Measurements from ENCODE around the gene EFCAB3. TPM values are rescaled to one million over a fixed set of nuclear protein-coding genes. Genes with fewer than 3 reads are reported as not detected.
"Not testable (repeated sequence)": the region's sequence is repeated elsewhere in the genome, so short reads cannot be mapped to it uniquely, and the experiment has no call there.

EFCAB3 gene
- polyA plus RNA-seq, 1 donor (not counting 4 experiments of a cell fraction or from before 2014, with no cell fraction given): not detected

- Histone ChIP-seq H3K4me3 (ENCODE audit: control insufficient read depth in 2 of 3, extremely low read depth in 1 of 3, insufficient read depth in 2 of 3, low read depth in 1 of 3, low read length in 3 of 3) (peak within 1 kb of the TSS; percentile 77 to 83 (median 77)), H2AFZ (ENCODE audit: control insufficient read depth, low read length) (peak within 1 kb of the TSS; percentile 92), H3K9ac (ENCODE audit: control insufficient read depth, extremely low read depth, insufficient read depth, low read length) (peak within 1 kb of the TSS; percentile 78), H3K4me2 (ENCODE audit: control insufficient read depth, extremely low read depth, insufficient read depth, low read depth, low read length) (peak within 1 kb of the TSS; percentile 87), H3K27ac (ENCODE audit: control insufficient read depth, insufficient read depth, low read length) (peak within 1 kb of the TSS; percentile 56), H3K79me2 (ENCODE audit: control insufficient read depth, insufficient read depth, low read length) (peaks cover 21% of the 10 kb centered on the region)
- peak; percentile 56 for DNase-seq (ENCODE audit: low read depth, low spot score)
- dilution Hi-C loops (cut with MboI; ENCODE audit: extremely low pct_ligation_motif_present, low sequenced_read_pairs); H3K9me3 ChIP-seq (ENCODE audit: control insufficient read depth, low read depth, low read length); H3K9me1 ChIP-seq (ENCODE audit: control insufficient read depth, extremely low read depth, insufficient read depth, low read length); H3K36me3 ChIP-seq (ENCODE audit: control insufficient read depth in 2 of 2, extremely low read depth in 1 of 2, insufficient read depth in 2 of 2, low read length in 2 of 2); FAIRE-seq; H3K27me3 ChIP-seq (ENCODE audit: control insufficient read depth, extremely low read depth, insufficient read depth, low read length); H4K20me1 ChIP-seq (ENCODE audit: control insufficient read depth, extremely low read depth, insufficient read depth, low read length); H3K4me1 ChIP-seq (ENCODE audit: control insufficient read depth, extremely low read depth, insufficient read depth, low read length): not testable (repeated sequence)
- peak; percentile 16 to 46 (median 45) for TF ChIP-seq CTCF (optimal IDR thresholded peaks at IDR 0.05 in 1 of 3, IDR thresholded peaks at IDR 0.05 in 1 of 3, conservative IDR thresholded peaks at IDR 0.05 in 1 of 3; ENCODE audit: extremely low read depth in 1 of 3, insufficient read depth in 2 of 3, low read length in 3 of 3)
These were observed 43.5 kb downstream of the EFCAB3 start, which contains the start of gene METTL2A for GRCh38 chr17:62423647-62424461. Gene METTL2A (plus strand): TSS chr17:62423897. CDS start chr17:62423903, 6 bp downstream.

- H3K4me2 ChIP-seq (ENCODE audit: control insufficient read depth, extremely low read depth, insufficient read depth, low read depth, low read length); FAIRE-seq; H3K9me1 ChIP-seq (ENCODE audit: control insufficient read depth, extremely low read depth, insufficient read depth, low read length); DNase-seq (ENCODE audit: low read depth, low spot score); dilution Hi-C loops (cut with MboI; ENCODE audit: extremely low pct_ligation_motif_present, low sequenced_read_pairs); H3K9me3 ChIP-seq (ENCODE audit: control insufficient read depth, low read depth, low read length); H3K36me3 ChIP-seq (ENCODE audit: control insufficient read depth in 2 of 2, extremely low read depth in 1 of 2, insufficient read depth in 2 of 2, low read length in 2 of 2); H3K27ac ChIP-seq (ENCODE audit: control insufficient read depth, insufficient read depth, low read length); H3K27me3 ChIP-seq (ENCODE audit: control insufficient read depth, extremely low read depth, insufficient read depth, low read length); H3K4me3 ChIP-seq (ENCODE audit: control insufficient read depth in 2 of 3, extremely low read depth in 1 of 3, insufficient read depth in 2 of 3, low read depth in 1 of 3, low read length in 3 of 3); H3K4me1 ChIP-seq (ENCODE audit: control insufficient read depth, extremely low read depth, insufficient read depth, low read length); H2AFZ ChIP-seq (ENCODE audit: control insufficient read depth, low read length); H4K20me1 ChIP-seq (ENCODE audit: control insufficient read depth, extremely low read depth, insufficient read depth, low read length); H3K9ac ChIP-seq (ENCODE audit: control insufficient read depth, extremely low read depth, insufficient read depth, low read length): not testable (repeated sequence)
- H3K79me2 ChIP-seq (ENCODE audit: control insufficient read depth, insufficient read depth, low read length): peaks cover 21% of the 10 kb centered on the region
These were observed 45.9 kb downstream of the EFCAB3 start for GRCh38 chr17:62426214-62426613.

- H2AFZ ChIP-seq (ENCODE audit: control insufficient read depth, low read length); H3K9ac ChIP-seq (ENCODE audit: control insufficient read depth, extremely low read depth, insufficient read depth, low read length); H3K4me3 ChIP-seq (ENCODE audit: control insufficient read depth in 2 of 3, extremely low read depth in 1 of 3, insufficient read depth in 2 of 3, low read depth in 1 of 3, low read length in 3 of 3); FAIRE-seq; DNase-seq (ENCODE audit: low read depth, low spot score); H3K27ac ChIP-seq (ENCODE audit: control insufficient read depth, insufficient read depth, low read length); H3K79me2 ChIP-seq (ENCODE audit: control insufficient read depth, insufficient read depth, low read length); H3K36me3 ChIP-seq (ENCODE audit: control insufficient read depth in 2 of 2, extremely low read depth in 1 of 2, insufficient read depth in 2 of 2, low read length in 2 of 2); H4K20me1 ChIP-seq (ENCODE audit: control insufficient read depth, extremely low read depth, insufficient read depth, low read length); H3K27me3 ChIP-seq (ENCODE audit: control insufficient read depth, extremely low read depth, insufficient read depth, low read length); H3K4me1 ChIP-seq (ENCODE audit: control insufficient read depth, extremely low read depth, insufficient read depth, low read length); H3K9me3 ChIP-seq (ENCODE audit: control insufficient read depth, low read depth, low read length); H3K9me1 ChIP-seq (ENCODE audit: control insufficient read depth, extremely low read depth, insufficient read depth, low read length); dilution Hi-C loops (cut with MboI; ENCODE audit: extremely low pct_ligation_motif_present, low sequenced_read_pairs); H3K4me2 ChIP-seq (ENCODE audit: control insufficient read depth, extremely low read depth, insufficient read depth, low read depth, low read length): not testable (repeated sequence)
These were observed 54.9 kb downstream of the EFCAB3 start for GRCh38 chr17:62435251-62435650.

- H3K27me3 ChIP-seq (ENCODE audit: control insufficient read depth, extremely low read depth, insufficient read depth, low read length); DNase-seq (ENCODE audit: low read depth, low spot score); H4K20me1 ChIP-seq (ENCODE audit: control insufficient read depth, extremely low read depth, insufficient read depth, low read length); H2AFZ ChIP-seq (ENCODE audit: control insufficient read depth, low read length); dilution Hi-C loops (cut with MboI; ENCODE audit: extremely low pct_ligation_motif_present, low sequenced_read_pairs); H3K27ac ChIP-seq (ENCODE audit: control insufficient read depth, insufficient read depth, low read length); H3K9me1 ChIP-seq (ENCODE audit: control insufficient read depth, extremely low read depth, insufficient read depth, low read length); H3K4me1 ChIP-seq (ENCODE audit: control insufficient read depth, extremely low read depth, insufficient read depth, low read length); H3K4me2 ChIP-seq (ENCODE audit: control insufficient read depth, extremely low read depth, insufficient read depth, low read depth, low read length); H3K4me3 ChIP-seq (ENCODE audit: control insufficient read depth in 2 of 3, extremely low read depth in 1 of 3, insufficient read depth in 2 of 3, low read depth in 1 of 3, low read length in 3 of 3); FAIRE-seq; H3K79me2 ChIP-seq (ENCODE audit: control insufficient read depth, insufficient read depth, low read length); H3K9me3 ChIP-seq (ENCODE audit: control insufficient read depth, low read depth, low read length); H3K9ac ChIP-seq (ENCODE audit: control insufficient read depth, extremely low read depth, insufficient read depth, low read length): not testable (repeated sequence)
- H3K36me3 ChIP-seq (ENCODE audit: control insufficient read depth in 2 of 2, extremely low read depth in 1 of 2, insufficient read depth in 2 of 2, low read length in 2 of 2): peaks cover 8 to 11% of the 10 kb centered on the region in 2 experiments
These were observed 60.8 kb downstream of the EFCAB3 start for GRCh38 chr17:62441181-62441580.

Measured in keratinocyte (primary cell).